HEK293 (cell line): ENCODE results near the gene ADCY10.

Experiments
- CTCF ChIA-PET: fragments of 350-600 bp; formaldehyde crosslinking; extraction: SDS; loops from one replicate; lab custom pipeline; 2021; ENCODE audit warnings: antibody characterized with exemption; lab: Yijun Ruan, JAX
- POLR2A ChIA-PET: fragments of 300-600 bp; formaldehyde crosslinking; extraction: SDS; loops from one replicate; lab custom pipeline; 2020; ENCODE audit warnings: antibody characterized with exemption, inconsistent platforms; lab: Yijun Ruan, JAX
- H3K27ac ChIP-seq: fragments of 200-500 bp; sonication (Bioruptor generic); 2 replicates; pipeline ENCODE4 v1.5.1; 2014; ENCODE audit warnings: low read depth, low read length, control low read depth, inconsistent platforms; ENCODE audit errors: extremely low read depth
- H3K36me3 ChIP-seq, 2 experiments: fragments of 200-500 bp in 1 of 2; sonication (Bioruptor generic) in 1 of 2; 1 replicate in 1 of 2; 2 replicates in 1 of 2; pipeline ENCODE4 v1.5.1; 2014 to 2017; ENCODE audit warnings: inconsistent platforms in 2 of 2, low read length in 2 of 2; ENCODE audit not compliant: control insufficient read depth in 2 of 2, insufficient read depth in 1 of 2
- H3K4me1 ChIP-seq: fragments of 200-500 bp; sonication (Bioruptor generic); 2 replicates; pipeline ENCODE4 v1.5.1; 2014; ENCODE audit warnings: mild to moderate bottlenecking, low read length, inconsistent platforms; ENCODE audit not compliant: control insufficient read depth, insufficient read depth
- H3K4me3 ChIP-seq: 2 replicates; pipeline ENCODE4 v1.5.1; 2011; ENCODE audit warnings: low read depth, mild to moderate bottlenecking, control low read depth, low read length, moderate library complexity
- H3K9me3 ChIP-seq: fragments of 200-500 bp; sonication (Bioruptor generic); 2 replicates; pipeline ENCODE4 v1.5.1; 2014; ENCODE audit warnings: low read depth, low read length, inconsistent platforms; ENCODE audit not compliant: control insufficient read depth, insufficient read depth
- BCL11B ChIP-seq: fragments of 450-650 bp; formaldehyde crosslinking; IDR thresholded peaks from 2 replicates; pipeline ENCODE4 v1.5.1; 2016; ENCODE audit warnings: low read depth, missing biosample characterization, missing genetic modification characterization
- GLIS2 ChIP-seq: fragments of 450-650 bp; formaldehyde crosslinking; IDR thresholded peaks from 2 replicates; pipeline ENCODE4 v1.5.1; 2016; ENCODE audit warnings: missing biosample characterization, missing genetic modification characterization
- REPIN1 ChIP-seq: fragments of 450-650 bp; formaldehyde crosslinking; IDR thresholded peaks from 2 replicates; pipeline ENCODE4 v1.5.1; 2017; ENCODE audit warnings: missing biosample characterization, missing genetic modification characterization, low read depth
- SCRT2 ChIP-seq: fragments of 450-650 bp; formaldehyde crosslinking; IDR thresholded peaks from 2 replicates; pipeline ENCODE4 v1.5.1; 2016; ENCODE audit warnings: missing biosample characterization, missing genetic modification characterization
- SP3 ChIP-seq: fragments of 450-650 bp; formaldehyde crosslinking; IDR thresholded peaks from 2 replicates; pipeline ENCODE4 v1.5.1; 2016; ENCODE audit warnings: missing biosample characterization, missing genetic modification characterization
- ZBTB1 ChIP-seq: fragments of 450-650 bp; formaldehyde crosslinking; IDR thresholded peaks from 2 replicates; pipeline ENCODE4 v1.5.1; 2016; ENCODE audit warnings: missing biosample characterization, missing genetic modification characterization
- ZBTB8A ChIP-seq: fragments of 450-650 bp; formaldehyde crosslinking; IDR thresholded peaks from 2 replicates; pipeline ENCODE4 v1.5.1; 2016; ENCODE audit warnings: missing biosample characterization, missing genetic modification characterization
- ZFP41 ChIP-seq: fragments of 450-650 bp; formaldehyde crosslinking; IDR thresholded peaks from 2 replicates; pipeline ENCODE4 v1.5.1; 2016; ENCODE audit warnings: missing biosample characterization, missing genetic modification characterization, borderline replicate concordance
- ZNF2 ChIP-seq: fragments of 450-650 bp; formaldehyde crosslinking; IDR thresholded peaks from 2 replicates; pipeline ENCODE4 v1.5.1; 2016; ENCODE audit warnings: missing biosample characterization, missing genetic modification characterization
- ZNF221 ChIP-seq: fragments of 450-650 bp; formaldehyde crosslinking; IDR thresholded peaks from 2 replicates; pipeline ENCODE4 v1.5.1; 2017; ENCODE audit warnings: missing biosample characterization, missing genetic modification characterization, borderline replicate concordance
- ZNF26 ChIP-seq: fragments of 450-650 bp; formaldehyde crosslinking; IDR thresholded peaks from 2 replicates; pipeline ENCODE4 v1.5.1; 2016; ENCODE audit warnings: missing biosample characterization, missing genetic modification characterization
- ZNF292 ChIP-seq: fragments of 450-650 bp; formaldehyde crosslinking; IDR thresholded peaks from 2 replicates; pipeline ENCODE4 v1.5.1; 2016; ENCODE audit warnings: low read depth, missing biosample characterization, missing genetic modification characterization, borderline replicate concordance
- ZNF341 ChIP-seq: fragments of 450-650 bp; formaldehyde crosslinking; IDR thresholded peaks from 2 replicates; pipeline ENCODE4; 2016; ENCODE audit warnings: low read depth, missing biosample characterization, missing genetic modification characterization
- ZNF394 ChIP-seq: fragments of 450-650 bp; formaldehyde crosslinking; IDR thresholded peaks from 2 replicates; pipeline ENCODE4 v1.5.1; 2016; ENCODE audit warnings: missing biosample characterization, missing genetic modification characterization, mild to moderate bottlenecking, moderate library complexity, borderline replicate concordance
- ZNF473 ChIP-seq: fragments of 450-650 bp; formaldehyde crosslinking; IDR thresholded peaks from 2 replicates; pipeline ENCODE4 v1.5.1; 2017; ENCODE audit warnings: missing biosample characterization, missing genetic modification characterization
- ZNF626 ChIP-seq: fragments of 450-650 bp; sonication (Bioruptor Pico); formaldehyde crosslinking; IDR thresholded peaks from 2 replicates; pipeline ENCODE4 v1.5.1; 2018; ENCODE audit warnings: missing biosample characterization, missing genetic modification characterization, inconsistent platforms
- ZNF747 ChIP-seq: fragments of 450-650 bp; formaldehyde crosslinking; IDR thresholded peaks from 2 replicates; pipeline ENCODE4 v1.5.1; 2016; ENCODE audit warnings: missing biosample characterization, missing genetic modification characterization
- ZNF837 ChIP-seq: fragments of 450-650 bp; formaldehyde crosslinking; IDR thresholded peaks from 2 replicates; pipeline ENCODE4 v1.5.1; 2016; ENCODE audit warnings: missing biosample characterization, missing genetic modification characterization
- TF ChIP-seq, protein P1 (sequence below): fragments of 450-650 bp; IDR thresholded peaks from 2 replicates; pipeline ENCODE4 v1.5.1; 2018; ENCODE audit warnings: missing biosample characterization, missing genetic modification characterization
- TF ChIP-seq, protein P2 (sequence below): fragments of 450-650 bp; formaldehyde crosslinking; IDR thresholded peaks from 2 replicates; pipeline ENCODE4 v1.5.1; 2016; ENCODE audit warnings: missing biosample characterization, missing genetic modification characterization, borderline replicate concordance
- TF ChIP-seq, protein P3 (sequence below): fragments of 450-650 bp; formaldehyde crosslinking; IDR thresholded peaks from 2 replicates; pipeline ENCODE4 v1.5.1; 2017; ENCODE audit warnings: missing biosample characterization, missing genetic modification characterization

The ADCY10 gene

GRCh38 chr1:167904652-167905130 lies 9.2 kb downstream of the ADCY10 start:
- CTCF ChIA-PET: interaction anchor here (0.6 kb wide), 1 partner anchor 172 kb away, joined by 3 read pairs; no protein-coding TSS in a partner anchor
- POLR2A ChIA-PET: interaction anchor here (0.7 to 1.3 kb wide), 3 partner anchors 10 to 33 kb away, joined by 3 to 4 read pairs (median 3); partner anchors contain the start of genes DCAF6 and MPC2
- H3K36me3 ChIP-seq: no peaks in the 10 kb centered on the region
- H3K9me3 ChIP-seq: no peaks in the 10 kb centered on the region
- no peak overlapping the region for H3K4me3 ChIP-seq
- H3K4me1 ChIP-seq: peaks cover 3% of the 10 kb centered on the region; the same call in 1 of the 2 replicates
- TF ChIP-seq SCRT2 (tag by site-specific recombination) (peak; percentile 72), GLIS2 (tag by site-specific recombination) (no peak), ZNF626 (no peak), SP3 (tag by site-specific recombination) (no peak), ZNF341 (tag by site-specific recombination) (0 out of 2 replicates have a peak, but pooled peaks have one; percentile 29)
- H3K27ac ChIP-seq: no peak overlapping the region

- Histone ChIP-seq H3K36me3 (no peaks in the 10 kb centered on the region), H3K4me1 (peaks cover 3% of the 10 kb centered on the region; the same call in 1 of the 2 replicates), H3K9me3 (no peaks in the 10 kb centered on the region), H3K27ac (no peak overlapping the region), H3K4me3 (no peak overlapping the region)
- POLR2A ChIA-PET: no interaction called here
- CTCF ChIA-PET: no interaction called here
- TF ChIP-seq ZNF26 (tag by site-specific recombination): no peak
These were observed 13.0 kb downstream of the ADCY10 start for GRCh38 chr1:167900907-167901306.

GRCh38 chr1:167899253-167899681 lies 14.7 kb downstream of the ADCY10 start:
- H3K9me3 ChIP-seq: no peaks in the 10 kb centered on the region
- ChIA-PET POLR2A (interaction anchor here (1.0 to 1.4 kb wide), 2 partner anchors 28 to 36 kb away, joined by 3 read pairs; no protein-coding TSS in a partner anchor), CTCF (no interaction called here)
- H3K4me1 ChIP-seq: no peaks in the 10 kb centered on the region
- no peaks in the 10 kb centered on the region for H3K36me3 ChIP-seq
- TF ChIP-seq, protein P1, sequence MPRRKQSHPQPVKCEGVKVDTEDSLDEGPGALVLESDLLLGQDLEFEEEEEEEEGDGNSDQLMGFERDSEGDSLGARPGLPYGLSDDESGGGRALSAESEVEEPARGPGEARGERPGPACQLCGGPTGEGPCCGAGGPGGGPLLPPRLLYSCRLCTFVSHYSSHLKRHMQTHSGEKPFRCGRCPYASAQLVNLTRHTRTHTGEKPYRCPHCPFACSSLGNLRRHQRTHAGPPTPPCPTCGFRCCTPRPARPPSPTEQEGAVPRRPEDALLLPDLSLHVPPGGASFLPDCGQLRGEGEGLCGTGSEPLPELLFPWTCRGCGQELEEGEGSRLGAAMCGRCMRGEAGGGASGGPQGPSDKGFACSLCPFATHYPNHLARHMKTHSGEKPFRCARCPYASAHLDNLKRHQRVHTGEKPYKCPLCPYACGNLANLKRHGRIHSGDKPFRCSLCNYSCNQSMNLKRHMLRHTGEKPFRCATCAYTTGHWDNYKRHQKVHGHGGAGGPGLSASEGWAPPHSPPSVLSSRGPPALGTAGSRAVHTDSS (tag by site-specific recombination): no peak
- no peak for TF ChIP-seq ZNF747 (tag by site-specific recombination)
- TF ChIP-seq ZFP41 (tag by site-specific recombination): no peak
- TF ChIP-seq, protein P2, sequence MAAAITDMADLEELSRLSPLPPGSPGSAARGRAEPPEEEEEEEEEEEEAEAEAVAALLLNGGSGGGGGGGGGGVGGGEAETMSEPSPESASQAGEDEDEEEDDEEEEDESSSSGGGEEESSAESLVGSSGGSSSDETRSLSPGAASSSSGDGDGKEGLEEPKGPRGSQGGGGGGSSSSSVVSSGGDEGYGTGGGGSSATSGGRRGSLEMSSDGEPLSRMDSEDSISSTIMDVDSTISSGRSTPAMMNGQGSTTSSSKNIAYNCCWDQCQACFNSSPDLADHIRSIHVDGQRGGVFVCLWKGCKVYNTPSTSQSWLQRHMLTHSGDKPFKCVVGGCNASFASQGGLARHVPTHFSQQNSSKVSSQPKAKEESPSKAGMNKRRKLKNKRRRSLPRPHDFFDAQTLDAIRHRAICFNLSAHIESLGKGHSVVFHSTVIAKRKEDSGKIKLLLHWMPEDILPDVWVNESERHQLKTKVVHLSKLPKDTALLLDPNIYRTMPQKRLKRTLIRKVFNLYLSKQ (tag by site-specific recombination): no peak
- TF ChIP-seq ZBTB1 (tag by site-specific recombination): no peak
- no peak for TF ChIP-seq REPIN1
- no peak for TF ChIP-seq ZNF394
- no peak for TF ChIP-seq ZBTB8A (tag by site-specific recombination)
- no peak for TF ChIP-seq ZNF837 (tag by site-specific recombination)
- TF ChIP-seq ZNF292 (tag by site-specific recombination): no peak
- TF ChIP-seq, protein P3, sequence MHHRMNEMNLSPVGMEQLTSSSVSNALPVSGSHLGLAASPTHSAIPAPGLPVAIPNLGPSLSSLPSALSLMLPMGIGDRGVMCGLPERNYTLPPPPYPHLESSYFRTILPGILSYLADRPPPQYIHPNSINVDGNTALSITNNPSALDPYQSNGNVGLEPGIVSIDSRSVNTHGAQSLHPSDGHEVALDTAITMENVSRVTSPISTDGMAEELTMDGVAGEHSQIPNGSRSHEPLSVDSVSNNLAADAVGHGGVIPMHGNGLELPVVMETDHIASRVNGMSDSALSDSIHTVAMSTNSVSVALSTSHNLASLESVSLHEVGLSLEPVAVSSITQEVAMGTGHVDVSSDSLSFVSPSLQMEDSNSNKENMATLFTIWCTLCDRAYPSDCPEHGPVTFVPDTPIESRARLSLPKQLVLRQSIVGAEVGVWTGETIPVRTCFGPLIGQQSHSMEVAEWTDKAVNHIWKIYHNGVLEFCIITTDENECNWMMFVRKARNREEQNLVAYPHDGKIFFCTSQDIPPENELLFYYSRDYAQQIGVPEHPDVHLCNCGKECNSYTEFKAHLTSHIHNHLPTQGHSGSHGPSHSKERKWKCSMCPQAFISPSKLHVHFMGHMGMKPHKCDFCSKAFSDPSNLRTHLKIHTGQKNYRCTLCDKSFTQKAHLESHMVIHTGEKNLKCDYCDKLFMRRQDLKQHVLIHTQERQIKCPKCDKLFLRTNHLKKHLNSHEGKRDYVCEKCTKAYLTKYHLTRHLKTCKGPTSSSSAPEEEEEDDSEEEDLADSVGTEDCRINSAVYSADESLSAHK (tag by site-specific recombination): no peak
- no peak for TF ChIP-seq ZNF221 (tag by site-specific recombination)
- no peak for TF ChIP-seq ZNF473 (tag by site-specific recombination)
- no peak for TF ChIP-seq ZNF2 (tag by site-specific recombination)
- TF ChIP-seq BCL11B (tag by site-specific recombination): no peak
- no peak for TF ChIP-seq SCRT2 (tag by site-specific recombination)
- H3K4me3 ChIP-seq: no peak overlapping the region
- no peak overlapping the region for H3K27ac ChIP-seq
